SU-DHL-6 (cell line): Measurements from ENCODE around the gene BCKDK.

ENCODE experiments used
- H2AFZ ChIP-seq: fragments of 200-600 bp; sonication (generic); 2 replicates; pipeline ENCODE4 v1.6.1; 2014; ENCODE audit warnings: low read depth, mild to moderate bottlenecking, moderate library complexity, mixed read lengths, antibody characterized with exemption, low read length; ENCODE audit not compliant: severe bottlenecking
- H3F3A ChIP-seq: fragments of 200-600 bp; shearing (Covaris generic); 2 replicates; pipeline ENCODE4 v1.6.0; 2016; ENCODE audit warnings: antibody characterized with exemption, mild to moderate bottlenecking; ENCODE audit not compliant: insufficient read depth
- H3K27ac ChIP-seq: fragments of 200-600 bp; sonication (generic); 2 replicates; pipeline ENCODE4 v1.5.1; 2016; ENCODE audit warnings: low read depth, mild to moderate bottlenecking, low read length, moderate library complexity, mixed read lengths
- H3K27me3 ChIP-seq: fragments of 200-600 bp; sonication (generic), shearing (Covaris generic); 2 replicates; pipeline ENCODE4 v1.6.0; 2014; ENCODE audit warnings: mild to moderate bottlenecking, low read length
- H3K36me3 ChIP-seq: fragments of 200-600 bp; sonication (generic); 2 replicates; pipeline ENCODE4 v1.6.1; 2014; ENCODE audit warnings: mild to moderate bottlenecking, low read length, mixed read lengths
- H3K4me2 ChIP-seq: fragments of 300-600, 200-600 bp; shearing (Covaris generic), sonication (generic); 2 replicates; pipeline ENCODE4 v1.6.0; 2014; ENCODE audit warnings: low read length, low read depth, mild to moderate bottlenecking; ENCODE audit not compliant: poor library complexity, severe bottlenecking
- H3K4me3 ChIP-seq: fragments of 200-600 bp; sonication (generic); 2 replicates; pipeline ENCODE4 v1.5.1; 2014; ENCODE audit warnings: antibody characterized with exemption, low read length, mild to moderate bottlenecking, mixed read lengths; ENCODE audit not compliant: insufficient read depth, poor library complexity, severe bottlenecking
- H3K79me2 ChIP-seq: fragments of 200-600 bp; sonication (generic); 2 replicates; pipeline ENCODE4 v1.6.1; 2014; ENCODE audit warnings: mild to moderate bottlenecking, low read length, moderate library complexity; ENCODE audit not compliant: insufficient read depth
- H3K9ac ChIP-seq: fragments of 200-600 bp; sonication (generic); 2 replicates; pipeline ENCODE4 v1.7.0; 2014; ENCODE audit warnings: mild to moderate bottlenecking, low read length
- H3K9me2 ChIP-seq: fragments of 200-600 bp; sonication (generic); replicated peaks from 2 replicates; pipeline ENCODE4 v1.6.1; 2014; ENCODE audit warnings: low read length; ENCODE audit not compliant: insufficient read depth
- H3K9me3 ChIP-seq: fragments of 200-600 bp; sonication (generic); 2 replicates; pipeline ENCODE4 v1.6.1; 2014; ENCODE audit warnings: low read length, mixed read lengths; ENCODE audit not compliant: insufficient read depth
- H4K20me1 ChIP-seq: fragments of 200-600 bp; sonication (generic); 2 replicates; pipeline ENCODE4 v1.6.1; 2014; ENCODE audit warnings: low read depth, mild to moderate bottlenecking, antibody characterized with exemption, low read length, moderate library complexity, mixed read lengths
- CTCF ChIP-seq: fragments of 200-600 bp; sonication (generic); IDR thresholded peaks from one replicate; pipeline ENCODE4 v1.5.1; 2017; ENCODE audit warnings: antibody characterized with exemption, mild to moderate bottlenecking, low read length, moderate library complexity; ENCODE audit not compliant: insufficient read depth, poor library complexity, severe bottlenecking
- EZH2phosphoT487 ChIP-seq: fragments of 200-600 bp; sonication (generic), shearing (Covaris generic); conservative IDR thresholded peaks from 2 replicates; pipeline ENCODE4 v1.6.1; 2018; ENCODE audit warnings: mild to moderate bottlenecking, antibody characterized with exemption, low read length, moderate library complexity, mixed read lengths

Gene BCKDK

DNA sequence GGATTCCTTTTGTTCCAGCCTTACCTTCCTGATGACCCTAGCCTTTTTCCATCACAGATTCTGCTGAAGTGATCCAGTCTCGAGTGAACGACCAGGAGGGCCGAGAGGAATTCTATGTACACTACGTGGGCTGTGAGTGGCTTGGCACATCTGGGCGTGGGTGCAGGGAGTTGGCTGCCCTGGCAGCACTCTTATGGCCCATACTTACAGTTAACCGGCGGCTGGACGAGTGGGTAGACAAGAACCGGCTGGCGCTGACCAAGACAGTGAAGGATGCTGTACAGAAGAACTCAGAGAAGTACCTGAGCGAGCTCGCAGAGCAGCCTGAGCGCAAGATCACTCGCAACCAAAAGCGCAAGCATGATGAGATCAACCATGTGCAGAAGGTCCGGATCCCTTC is 11.9 kb downstream of the BCKDK start:
- no peaks in the 10 kb centered on the region for H3F3A ChIP-seq
- peaks cover 8% of the 10 kb centered on the region; the same call in 1 of the 2 replicates for H4K20me1 ChIP-seq
- H2AFZ ChIP-seq, result no peak overlapping the region
- H3K9ac ChIP-seq, result no peak overlapping the region
- no peaks in the 10 kb centered on the region for H3K9me2 ChIP-seq
- TF ChIP-seq EZH2phosphoT487, result no peak
- TF ChIP-seq CTCF, result no peak
- no peak overlapping the region for H3K4me3 ChIP-seq
- no peaks in the 10 kb centered on the region for H3K27me3 ChIP-seq
- H3K36me3 ChIP-seq, result peaks cover 12% of the 10 kb centered on the region; the same call in 1 of the 2 replicates
- H3K27ac ChIP-seq, result no peak overlapping the region
- H3K4me2 ChIP-seq, result no peak overlapping the region
- H3K9me3 ChIP-seq, result no peaks in the 10 kb centered on the region
- peaks cover 22% of the 10 kb centered on the region for H3K79me2 ChIP-seq

DNA sequence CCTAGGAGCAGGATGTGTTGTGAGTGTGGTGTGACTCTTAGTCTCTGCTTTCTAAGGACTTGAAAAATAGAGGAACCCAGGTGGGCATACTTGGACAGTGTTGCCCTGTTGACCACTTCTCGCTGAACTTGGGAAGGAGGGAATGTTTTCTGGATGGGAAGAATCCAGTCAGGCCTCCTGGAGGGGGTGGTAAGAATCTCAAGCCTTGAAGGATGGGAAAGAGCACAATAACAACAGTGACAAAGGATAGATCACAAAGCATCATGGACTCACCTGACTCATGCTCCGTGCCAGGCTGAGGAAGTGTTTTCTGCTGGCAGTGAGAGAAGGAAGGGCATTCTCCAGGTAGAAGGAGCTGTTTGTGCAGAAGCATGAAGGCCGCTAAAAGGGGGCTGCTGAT is 17.7 kb downstream of the BCKDK start:
- Histone ChIP-seq H3K4me3 (no peak overlapping the region), H2AFZ (no peak overlapping the region), H3K9ac (no peak overlapping the region), H3K27ac (no peak overlapping the region), H3F3A (no peaks in the 10 kb centered on the region), H3K4me2 (no peak overlapping the region), H3K9me3 (no peaks in the 10 kb centered on the region), H3K27me3 (no peaks in the 10 kb centered on the region), H3K9me2 (no peaks in the 10 kb centered on the region), H4K20me1 (no peaks in the 10 kb centered on the region), H3K79me2 (no peaks in the 10 kb centered on the region), H3K36me3 (peaks cover 7% of the 10 kb centered on the region; the same call in 1 of the 2 replicates)
- TF ChIP-seq CTCF (no peak), EZH2phosphoT487 (no peak)

DNA sequence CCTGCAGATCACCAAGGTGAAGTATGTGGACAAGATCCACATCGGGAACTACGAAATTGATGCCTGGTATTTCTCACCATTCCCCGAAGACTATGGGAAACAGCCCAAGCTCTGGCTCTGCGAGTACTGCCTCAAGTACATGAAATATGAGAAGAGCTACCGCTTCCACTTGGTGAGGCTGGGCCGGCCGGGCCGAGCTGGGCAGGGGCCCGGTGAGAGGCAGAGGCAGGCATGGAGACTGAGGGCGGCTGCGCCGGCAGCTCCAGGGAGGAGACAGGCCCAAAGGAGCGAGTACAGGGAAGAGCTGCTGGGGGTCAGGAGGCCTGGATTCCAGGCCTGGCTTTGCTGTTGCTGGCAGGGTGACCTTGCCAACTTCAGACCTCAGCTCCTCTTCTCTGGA is 19.0 kb downstream of the BCKDK start:
- Histone ChIP-seq H3K79me2 (no peaks in the 10 kb centered on the region), H3K9me2 (no peaks in the 10 kb centered on the region), H3K27me3 (no peaks in the 10 kb centered on the region), H4K20me1 (no peaks in the 10 kb centered on the region), H3K9me3 (no peaks in the 10 kb centered on the region), H3K36me3 (peaks cover 2% of the 10 kb centered on the region; the same call in 1 of the 2 replicates), H3K9ac (no peak overlapping the region), H3K4me3 (no peak overlapping the region), H3F3A (no peaks in the 10 kb centered on the region), H2AFZ (no peak overlapping the region), H3K4me2 (no peak overlapping the region), H3K27ac (no peak overlapping the region)
- TF ChIP-seq EZH2phosphoT487 (no peak), CTCF (no peak)
